K562 (cell line): Measurements from ENCODE around the gene PAQR4. TPM values are rescaled to one million over a fixed set of nuclear protein-coding genes. Genes with fewer than 3 reads are reported as not detected.

Experiments used
- BCOR ChIP-seq: fragments of 450-650 bp; IDR thresholded peaks from 2 replicates; pipeline ENCODE4 v1.6.1; 2016
- CXXC5 ChIP-seq: fragments of 250-450 bp; sonication (Bioruptor Pico); IDR thresholded peaks from 2 replicates; pipeline ENCODE4 v1.8.0; 2022; ENCODE audit warnings: inconsistent platforms, mild to moderate bottlenecking, moderate library complexity
- DPF2 ChIP-seq: fragments of 450-650 bp; IDR thresholded peaks from 2 replicates; pipeline ENCODE4 v1.6.1; 2016
- HMBOX1 ChIP-seq: sonication (generic); IDR thresholded peaks from 2 replicates; pipeline ENCODE4 v1.6.1; 2016
- JUND ChIP-seq, 2 experiments: IDR thresholded peaks; 2 replicates in 1 of 2; 3 replicates in 1 of 2; pipeline ENCODE4 v1.6.1; 2011; ENCODE audit warnings: borderline replicate concordance in 2 of 2, low read depth in 2 of 2, low read length in 2 of 2, improper control_type of control experiment in 1 of 2, missing biosample characterization in 1 of 2, missing genetic modification characterization in 1 of 2, missing genetic modification reagents in 1 of 2
- KAT2B ChIP-seq: IDR thresholded peaks from one replicate; pipeline ENCODE4 v1.6.1; 2012; ENCODE audit warnings: low read depth, mild to moderate bottlenecking, control low read depth, inconsistent platforms, low read length, moderate library complexity
- MLLT1 ChIP-seq, 2 experiments: fragments of 450-650 bp; IDR thresholded peaks; 2 replicates each; pipeline ENCODE4 v1.6.1; 2016
- MTA3 ChIP-seq: fragments of 450-650 bp; formaldehyde crosslinking; IDR thresholded peaks from 2 replicates; pipeline ENCODE4 v1.6.1; 2017; ENCODE audit warnings: mild to moderate bottlenecking, borderline replicate concordance
- NCOR1 ChIP-seq: fragments of 450-650 bp; IDR thresholded peaks from 2 replicates; pipeline ENCODE4 v1.6.1; 2016; ENCODE audit warnings: mild to moderate bottlenecking, moderate library complexity
- NR4A1 ChIP-seq, 2 experiments: fragments of 250-450 bp in 1 of 2; fragments of 450-650 bp in 1 of 2; sonication (Bioruptor Pico) in 1 of 2; IDR thresholded peaks; 2 replicates each; pipeline versions ENCODE4 v1.4.0 to v1.6.1; 2016 to 2020; ENCODE audit warnings: mild to moderate bottlenecking in 2 of 2, missing compliant biosample characterization in 1 of 2, missing genetic modification characterization in 1 of 2, moderate library complexity in 1 of 2
- RUNX1 ChIP-seq: sonication (generic); IDR thresholded peaks from 2 replicates; pipeline ENCODE4 v1.6.1; 2016; ENCODE audit warnings: antibody characterized with exemption, low read depth
- ZBTB2 ChIP-seq: fragments of 450-650 bp; IDR thresholded peaks from 2 replicates; pipeline ENCODE4 v1.6.1; 2016; ENCODE audit warnings: antibody characterized with exemption
- ZKSCAN1 ChIP-seq: fragments of 150-350 bp; IDR thresholded peaks from 2 replicates; pipeline ENCODE4 v1.6.1; 2016; ENCODE audit warnings: low read depth, low read length
- ZNF282 ChIP-seq: sonication (generic); formaldehyde crosslinking; IDR thresholded peaks from 2 replicates; pipeline ENCODE4 v1.8.1; 2023; ENCODE audit warnings: missing genetic modification reagents
- ZNF609 ChIP-seq: sonication (generic); formaldehyde crosslinking; IDR thresholded peaks from 2 replicates; pipeline ENCODE4 v1.8.1; 2023; ENCODE audit warnings: missing genetic modification reagents, mild to moderate bottlenecking, borderline replicate concordance
- polyA plus RNA-seq, 8 experiments: library from polyadenylated mRNA; depleted of rRNA in 4 of 8; stranded (reverse) in 5 of 8; unstranded in 3 of 8; fragments of >200 nt; fragmentation: Nextera tagmentation in 2 of 8; fragmentation: Illumina TruSeq in 1 of 8; extraction: Ambion mirVana in 2 of 8; extraction: Trizol in 1 of 8; gene quantifications; 2 replicates each; pipeline versions ENCODE4 v1.2.1 to v1.2.3, GENCODE V29; 2011 to 2014; ENCODE audit warnings: inconsistent platforms in 1 of 8, missing spikeins in 1 of 8
- total RNA-seq, 7 experiments: library from RNA; depleted of rRNA in 6 of 7; stranded (reverse); fragments of >200 nt in 6 of 7; fragmentation: Illumina TruSeq in 2 of 7; extraction: Trizol in 2 of 7; gene quantifications; 2 replicates each; pipeline versions ENCODE4 v1.2.1 to v1.2.3, GENCODE V29; 2011 to 2021; ENCODE audit warnings: low replicate concordance in 1 of 7
- TF ChIP-seq, protein P1 (sequence below): fragments of 450-650 bp; IDR thresholded peaks from 2 replicates; pipeline ENCODE4 v1.6.1; 2017; ENCODE audit warnings: mild to moderate bottlenecking, moderate library complexity

PAQR4 gene
- total and polyA plus RNA-seq, 9 of the 15 experiments (the other 6 are each of a cell fraction or from before 2014, with no cell fraction given), result 0.62 to 40.4 (median 19.5) TPM

DNA sequence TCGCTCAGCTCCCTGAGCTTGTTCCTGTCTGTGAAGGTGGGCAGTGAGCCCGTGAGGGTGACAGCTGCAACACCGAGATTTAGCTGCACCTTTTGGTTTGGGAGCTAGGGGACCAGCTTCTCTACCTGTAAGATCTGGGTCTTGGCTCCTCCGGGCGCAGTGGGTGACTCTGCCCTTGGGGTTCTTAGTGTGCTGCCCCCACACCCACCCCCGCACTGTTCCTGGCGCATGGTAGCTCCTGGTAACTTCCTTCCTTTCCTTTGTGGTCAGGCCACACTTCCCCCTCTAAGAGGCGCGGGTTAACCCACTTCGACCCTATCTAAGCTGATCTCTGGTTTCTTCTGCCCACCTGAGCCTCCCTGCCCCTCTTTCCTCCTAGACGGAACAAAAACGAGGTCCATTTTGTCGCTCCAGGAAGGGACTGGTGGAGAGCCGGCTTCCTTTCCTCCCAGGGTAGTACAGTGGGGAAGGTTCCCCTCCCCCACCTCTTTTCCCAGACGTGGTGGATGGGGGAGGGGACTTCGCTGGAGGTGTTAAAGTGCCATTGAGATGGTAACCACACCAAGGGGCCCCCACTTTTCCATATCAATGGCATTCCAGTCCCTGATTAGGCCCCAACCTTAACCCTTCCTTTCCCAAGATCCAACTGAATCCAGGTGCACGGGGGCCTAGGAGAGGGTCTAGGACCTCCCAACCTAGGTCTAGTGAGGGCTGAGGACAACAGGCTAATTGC is 39.0 kb downstream of the PAQR4 start (continued):
- TF ChIP-seq BCOR (0 out of 2 replicates have a peak, but pooled peaks have one; percentile 19), RUNX1 (peak; percentile 42; the same call in 1 of the 2 replicates), HMBOX1 (peak; percentile 76; the same call in 1 of the 2 replicates), KAT2B (no peak), JUND (IDR thresholded peaks at IDR 0.05; ENCODE audit: borderline replicate concordance, low read depth, low read length) (peak; percentile 17; the same call in 1 of the 2 replicates), JUND (tag; IDR thresholded peaks at IDR 0.05; ENCODE audit: borderline replicate concordance, low read depth, low read length) (no peak; the same call in 1 of the 3 replicates), DPF2 (peak; percentile 80), ZNF609 (no peak), CXXC5 (peak; percentile 60; the same call in 1 of the 2 replicates), NCOR1 (peak; percentile 48), MTA3 (peak; percentile 82), ZBTB2 (peak; percentile 48; the same call in 1 of the 2 replicates), ZKSCAN1 (peak; percentile 40; the same call in 1 of the 2 replicates), MLLT1 (IDR thresholded peaks at IDR 0.05) (peak; percentile 57 to 68; a peak in 2 of 4 replicates), ZNF282 (CRISPR knock-in tag) (no peak), NR4A1 (CRISPR knock-in tag; IDR thresholded peaks at IDR 0.05) (no peak), NR4A1 (tag; IDR thresholded peaks at IDR 0.05) (peak; percentile 48)
- TF ChIP-seq, protein P1, sequence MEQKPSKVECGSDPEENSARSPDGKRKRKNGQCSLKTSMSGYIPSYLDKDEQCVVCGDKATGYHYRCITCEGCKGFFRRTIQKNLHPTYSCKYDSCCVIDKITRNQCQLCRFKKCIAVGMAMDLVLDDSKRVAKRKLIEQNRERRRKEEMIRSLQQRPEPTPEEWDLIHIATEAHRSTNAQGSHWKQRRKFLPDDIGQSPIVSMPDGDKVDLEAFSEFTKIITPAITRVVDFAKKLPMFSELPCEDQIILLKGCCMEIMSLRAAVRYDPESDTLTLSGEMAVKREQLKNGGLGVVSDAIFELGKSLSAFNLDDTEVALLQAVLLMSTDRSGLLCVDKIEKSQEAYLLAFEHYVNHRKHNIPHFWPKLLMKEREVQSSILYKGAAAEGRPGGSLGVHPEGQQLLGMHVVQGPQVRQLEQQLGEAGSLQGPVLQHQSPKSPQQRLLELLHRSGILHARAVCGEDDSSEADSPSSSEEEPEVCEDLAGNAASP, result no peak
